NB4 (cell line): ENCODE measurements around the gene CLPTM1.

ENCODE experiments used
- DNase-seq: peaks from one replicate; pipeline ENCODE4 v3.0.0; 2010; ENCODE audit warnings: low read depth
- H3K4me3 ChIP-seq: one replicate; pipeline ENCODE4 v1.5.1; 2011; ENCODE audit warnings: mild to moderate bottlenecking, low read depth, low read length, moderate library complexity
- CTCF ChIP-seq: IDR thresholded peaks from one replicate; pipeline ENCODE4 v1.5.1; 2012; ENCODE audit warnings: low read depth, low read length
- MAX ChIP-seq: IDR thresholded peaks from 2 replicates; pipeline ENCODE4 v1.6.1; 2011; ENCODE audit warnings: low read depth, low read length
- MYC ChIP-seq: IDR thresholded peaks from 2 replicates; pipeline ENCODE4 v1.6.1; 2011; ENCODE audit warnings: low read depth, low read length
- POLR2A ChIP-seq: IDR thresholded peaks from 2 replicates; pipeline ENCODE4 v1.6.1; 2011; ENCODE audit warnings: mild to moderate bottlenecking; ENCODE audit not compliant: insufficient read length; ENCODE audit errors: extremely low read depth

Gene CLPTM1

DNA sequence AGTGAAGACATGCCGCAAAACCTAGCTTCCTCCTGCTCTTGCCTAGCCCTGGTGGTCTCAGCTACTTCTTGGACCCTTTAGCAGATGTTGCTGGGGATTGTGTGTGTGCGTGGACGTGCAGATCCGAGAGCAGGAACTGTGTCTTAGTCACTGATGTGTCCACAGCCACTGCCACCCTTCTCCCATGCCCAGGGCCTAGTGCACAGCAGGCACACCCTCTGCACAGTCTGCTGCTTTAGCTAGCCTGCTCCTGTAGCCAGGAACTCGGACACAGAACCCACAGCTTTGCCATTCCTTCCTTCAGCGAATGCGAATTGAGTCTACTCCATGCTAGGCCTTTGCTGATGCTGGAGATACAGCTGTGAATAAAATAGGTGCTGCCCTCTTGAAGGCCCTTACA, 2.3 kb downstream of the CLPTM1 start:
- TF ChIP-seq POLR2A (no peak), MAX (no peak), CTCF (no peak), MYC (no peak)
- no peak for DNase-seq
- H3K4me3 ChIP-seq, result no peak overlapping the region

DNA sequence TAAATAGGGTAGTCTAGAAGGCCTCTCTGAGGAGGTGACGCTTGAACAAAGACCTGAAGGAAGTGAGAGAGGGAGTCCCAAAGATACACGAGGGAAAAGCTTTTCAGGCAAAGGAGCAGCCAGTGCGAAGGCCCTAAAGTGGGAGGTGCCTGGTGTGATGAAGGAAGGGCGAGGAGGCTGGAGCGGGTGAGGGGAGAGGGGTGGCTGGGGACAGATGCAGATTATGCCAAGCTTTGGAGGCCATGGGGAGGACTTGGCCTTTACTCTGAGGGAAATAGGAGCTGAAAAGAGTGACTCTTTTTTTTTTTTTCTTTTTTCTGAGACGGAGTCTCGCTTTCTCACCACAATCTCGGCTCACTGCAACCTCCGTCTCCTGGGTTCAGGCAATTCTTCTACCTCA, 2.9 kb downstream of the CLPTM1 start:
- TF ChIP-seq MAX (no peak), POLR2A (no peak), CTCF (no peak), MYC (no peak)
- H3K4me3 ChIP-seq, result no peak overlapping the region
- no peak for DNase-seq

DNA sequence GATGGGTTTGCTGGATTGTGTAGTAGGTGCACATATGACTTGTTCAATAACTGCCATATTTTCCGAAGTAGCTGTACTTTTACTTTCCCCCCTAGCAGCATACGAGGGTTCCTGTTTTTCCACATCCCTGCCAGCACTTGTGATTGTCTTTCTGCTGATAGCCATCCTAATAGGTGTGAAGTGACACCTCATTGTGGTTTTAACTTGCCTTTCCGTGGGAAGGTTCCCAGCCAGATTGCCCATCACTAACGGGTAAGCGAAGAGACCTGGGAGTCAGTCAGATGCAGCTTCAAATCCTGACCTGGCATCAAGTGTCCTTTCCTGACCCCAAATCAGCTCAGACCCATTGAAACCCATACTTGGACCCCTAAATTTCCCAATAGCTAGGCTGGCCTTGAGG, 4.5 kb downstream of the CLPTM1 start:
- no peak for DNase-seq
- H3K4me3 ChIP-seq, result no peak overlapping the region
- no peak for TF ChIP-seq CTCF
- no peak for TF ChIP-seq MYC
- no peak for TF ChIP-seq MAX
- TF ChIP-seq POLR2A, result no peak

- DNase-seq, result no peak
- TF ChIP-seq POLR2A (no peak), MYC (no peak), MAX (no peak), CTCF (no peak)
- no peak overlapping the region for H3K4me3 ChIP-seq
Measured at GRCh38 chr19:44960906-44961728, 5.9 kb downstream of the CLPTM1 start.

GRCh38 chr19:44961821-44962220, 6.6 kb downstream of the CLPTM1 start:
- H3K4me3 ChIP-seq, result no peak overlapping the region
- no peak for DNase-seq
- TF ChIP-seq POLR2A (no peak), MYC (no peak), CTCF (no peak), MAX (no peak)
